IPS-15b (cell line): ENCODE data around the gene CEP55.
A peak's percentile ranks its signal among the peaks of the same experiment; 100 is the strongest.

ENCODE experiments used
- H3K27me3 ChIP-seq: one replicate; pipeline ENCODE4 v1.6.1; 2013; ENCODE audit warnings: low read length; ENCODE audit not compliant: control insufficient read depth, insufficient read depth
- H3K36me3 ChIP-seq: one replicate; pipeline ENCODE4 v1.6.1; 2013; ENCODE audit warnings: low read length; ENCODE audit not compliant: control insufficient read depth, insufficient read depth
- H3K4me1 ChIP-seq: one replicate; pipeline ENCODE4 v1.6.1; 2013; ENCODE audit warnings: mild to moderate bottlenecking, low read length; ENCODE audit not compliant: control insufficient read depth, insufficient read depth
- H3K4me3 ChIP-seq: one replicate; pipeline ENCODE4 v1.5.1; 2013; ENCODE audit warnings: low read depth, low read length
- H3K9ac ChIP-seq: one replicate; pipeline ENCODE4 v1.6.1; 2013; ENCODE audit warnings: low read depth, mild to moderate bottlenecking, low read length
- H3K9me3 ChIP-seq: one replicate; pipeline ENCODE4 v1.6.1; 2013; ENCODE audit warnings: mild to moderate bottlenecking, low read length; ENCODE audit not compliant: control insufficient read depth, insufficient read depth

Gene CEP55

GRCh38 chr10:93473161-93473560 lies 23.3 kb upstream of the CEP55 start:
- H3K27me3 ChIP-seq = no peaks in the 10 kb centered on the region
- no peaks in the 10 kb centered on the region for H3K9me3 ChIP-seq
- no peak overlapping the region for H3K9ac ChIP-seq
- no peaks in the 10 kb centered on the region for H3K36me3 ChIP-seq
- peaks cover 9% of the 10 kb centered on the region for H3K4me1 ChIP-seq
- no peak overlapping the region for H3K4me3 ChIP-seq

GRCh38 chr10:93473804-93474472 lies 22.5 kb upstream of the CEP55 start:
- no peaks in the 10 kb centered on the region for H3K9me3 ChIP-seq
- H3K4me3 ChIP-seq = no peak overlapping the region
- H3K4me1 ChIP-seq = peaks cover 9% of the 10 kb centered on the region
- no peaks in the 10 kb centered on the region for H3K27me3 ChIP-seq
- H3K9ac ChIP-seq = no peak overlapping the region
- H3K36me3 ChIP-seq = no peaks in the 10 kb centered on the region

GRCh38 chr10:93475227-93475626 lies 21.2 kb upstream of the CEP55 start:
- H3K4me3 ChIP-seq = no peak overlapping the region
- H3K36me3 ChIP-seq = no peaks in the 10 kb centered on the region
- H3K9me3 ChIP-seq = no peaks in the 10 kb centered on the region
- H3K27me3 ChIP-seq = no peaks in the 10 kb centered on the region
- peaks cover 9% of the 10 kb centered on the region for H3K4me1 ChIP-seq
- H3K9ac ChIP-seq = no peak overlapping the region

GRCh38 chr10:93475871-93476270 lies 20.5 kb upstream of the CEP55 start:
- no peaks in the 10 kb centered on the region for H3K27me3 ChIP-seq
- no peaks in the 10 kb centered on the region for H3K9me3 ChIP-seq
- no peak overlapping the region for H3K4me3 ChIP-seq
- H3K4me1 ChIP-seq = peaks cover 9% of the 10 kb centered on the region
- H3K36me3 ChIP-seq = no peaks in the 10 kb centered on the region
- H3K9ac ChIP-seq = no peak overlapping the region

- H3K4me3 ChIP-seq = no peak overlapping the region
- no peaks in the 10 kb centered on the region for H3K36me3 ChIP-seq
- peaks cover 8% of the 10 kb centered on the region for H3K4me1 ChIP-seq
- H3K9me3 ChIP-seq = no peaks in the 10 kb centered on the region
- H3K27me3 ChIP-seq = peaks cover 3% of the 10 kb centered on the region
- no peak overlapping the region for H3K9ac ChIP-seq
These were observed 19.7 kb upstream of the CEP55 start for GRCh38 chr10:93476756-93477155.

GRCh38 chr10:93478873-93479272 lies 17.5 kb upstream of the CEP55 start:
- Histone ChIP-seq H3K9me3 (no peaks in the 10 kb centered on the region), H3K4me3 (no peak overlapping the region), H3K9ac (no peak overlapping the region), H3K27me3 (peaks cover 3% of the 10 kb centered on the region), H3K4me1 (peaks cover 6% of the 10 kb centered on the region), H3K36me3 (no peaks in the 10 kb centered on the region)

GRCh38 chr10:93481637-93482144 lies 14.7 kb upstream of the CEP55 start:
- peaks cover 4% of the 10 kb centered on the region for H3K4me1 ChIP-seq
- no peaks in the 10 kb centered on the region for H3K9me3 ChIP-seq

GRCh38 chr10:93482145-93482834 lies 14.1 kb upstream of the CEP55 start, which contains the start of gene MYOF:
TSS of gene MYOF (minus strand) at chr10:93482334. CDS start at chr10:93482194, 140 bp downstream.
- peak within 1 kb of the TSS; percentile 74 for H3K4me3 ChIP-seq
- H3K27me3 ChIP-seq = peaks cover 3% of the 10 kb centered on the region
- no peaks in the 10 kb centered on the region for H3K36me3 ChIP-seq
- H3K9ac ChIP-seq = peak within 1 kb of the TSS; percentile 89
- no peaks in the 10 kb centered on the region for H3K9me3 ChIP-seq
- peaks cover 4% of the 10 kb centered on the region for H3K4me1 ChIP-seq

More at GRCh38 chr10:93481637-93482144, 14.7 kb upstream of the CEP55 start:
- H3K27me3 ChIP-seq = peaks cover 3% of the 10 kb centered on the region
- no peaks in the 10 kb centered on the region for H3K36me3 ChIP-seq
- H3K4me3 ChIP-seq = peak overlapping the region; percentile 74
- no peak overlapping the region for H3K9ac ChIP-seq

GRCh38 chr10:93485690-93486089 lies 10.7 kb upstream of the CEP55 start:
- Histone ChIP-seq H3K27me3 (peaks cover 3% of the 10 kb centered on the region), H3K4me3 (no peak overlapping the region), H3K9ac (no peak overlapping the region), H3K36me3 (no peaks in the 10 kb centered on the region), H3K4me1 (peaks cover 4% of the 10 kb centered on the region), H3K9me3 (no peaks in the 10 kb centered on the region)

GRCh38 chr10:93488956-93489528 lies 7.4 kb upstream of the CEP55 start:
- H3K9me3 ChIP-seq = no peaks in the 10 kb centered on the region
- H3K27me3 ChIP-seq = no peaks in the 10 kb centered on the region
- H3K4me3 ChIP-seq = no peak overlapping the region
- H3K36me3 ChIP-seq = no peaks in the 10 kb centered on the region
- H3K4me1 ChIP-seq = no peaks in the 10 kb centered on the region
- no peak overlapping the region for H3K9ac ChIP-seq

GRCh38 chr10:93491602-93492121 lies 4.8 kb upstream of the CEP55 start:
- Histone ChIP-seq H3K36me3 (no peaks in the 10 kb centered on the region), H3K27me3 (peaks cover 12% of the 10 kb centered on the region), H3K4me1 (no peaks in the 10 kb centered on the region), H3K9me3 (no peaks in the 10 kb centered on the region), H3K9ac (no peak overlapping the region), H3K4me3 (no peak overlapping the region)
